HCT116 (cell line): ENCODE results near the gene RGL2. TPM values are rescaled to one million over a fixed set of nuclear protein-coding genes. Genes with fewer than 3 reads are reported as not detected.

Experiments
- ATAC-seq: fragments of 200-7000 bp; cut with Tn5 transposase; 2 replicates; pipeline ENCODE4 v1.9.1; 2020; ENCODE audit warnings: mild to moderate bottlenecking, moderate library complexity
- BruUV-seq: library from RNA; stranded (reverse); fragments of 400-500 nt; replicated peaks from 2 replicates; lab custom pipeline; 2021; lab: Mats Ljungman, UMichigan
- CTCF ChIA-PET: fragments of 300-600 bp; sonication (Branson Sonifier 250); formaldehyde crosslinking; loops from one replicate; lab custom pipeline; 2021; ENCODE audit warnings: antibody characterized with exemption; lab: Charles Lee
- POLR2A ChIA-PET: fragments of 300-600, 350-600 bp; sonication (Branson Sonifier 250); formaldehyde crosslinking; loops from one replicate; lab custom pipeline; 2021; ENCODE audit warnings: antibody characterized with exemption; lab: Charles Lee
- RAD21 ChIA-PET, 2 experiments: fragments of 300-600 bp; sonication (Branson Sonifier 250); formaldehyde crosslinking; loops; one replicate each; lab custom pipeline; 2023; ENCODE audit warnings: low total read pairs in 2 of 2; ENCODE audit not compliant: uncharacterized antibody in 2 of 2, unreplicated experiment in 2 of 2, low non-redundant PET in 1 of 2; lab: Charles Lee
- DNase-seq: peaks from one replicate; pipeline ENCODE4 v3.0.0-alpha.2; 2010; ENCODE audit warnings: low read depth, low spot score
- H2AFZ ChIP-seq: fragments of 200-600 bp; shearing (Covaris generic), sonication (generic); 2 replicates; pipeline ENCODE4 v1.6.1; 2017; ENCODE audit warnings: low read depth, mixed run types, mixed read lengths, antibody characterized with exemption, low read length; ENCODE audit not compliant: poor library complexity, severe bottlenecking
- H3K27ac ChIP-seq: 2 replicates; pipeline ENCODE4 v1.5.1; 2012; ENCODE audit warnings: low read depth, low read length
- H3K27me3 ChIP-seq: fragments of 200-600 bp; sonication (generic); 2 replicates; pipeline ENCODE4 v1.6.1; 2016; ENCODE audit warnings: mixed run types, low read length, mixed read lengths; ENCODE audit not compliant: insufficient read depth
- H3K36me3 ChIP-seq, 2 experiments: fragments of 200-500 bp in 1 of 2; fragments of 200-600 bp in 1 of 2; sonication (Bioruptor generic) in 1 of 2; sonication (generic) in 1 of 2; 2 replicates each; pipeline versions ENCODE4 v1.5.1 to v1.6.1; 2014 to 2016; ENCODE audit warnings: low read length in 2 of 2, inconsistent platforms in 1 of 2, mixed read lengths in 1 of 2, mixed run types in 1 of 2; ENCODE audit not compliant: insufficient read depth in 2 of 2, control insufficient read depth in 1 of 2
- H3K4me1 ChIP-seq, 2 experiments: fragments of 200-600 bp in 1 of 2; sonication (generic) in 1 of 2; 2 replicates each; pipeline versions ENCODE4 v1.5.1 to v1.6.1; 2012 to 2017; ENCODE audit warnings: low read length in 2 of 2, inconsistent platforms in 1 of 2, mild to moderate bottlenecking in 1 of 2, mixed read lengths in 1 of 2, mixed run types in 1 of 2, moderate library complexity in 1 of 2; ENCODE audit not compliant: insufficient read depth in 2 of 2, control insufficient read depth in 1 of 2
- H3K4me2 ChIP-seq: fragments of 200-600 bp; sonication (generic); 2 replicates; pipeline ENCODE4 v1.6.1; 2017; ENCODE audit warnings: mixed run types, low read length, mixed read lengths
- H3K4me3 ChIP-seq, 2 experiments: fragments of 200-600 bp in 1 of 2; sonication (generic) in 1 of 2; replicated peaks in 1 of 2; 2 replicates each; pipeline ENCODE4 v1.5.1; 2011 to 2016; ENCODE audit warnings: low read length in 2 of 2, control low read depth in 1 of 2, low read depth in 1 of 2, mild to moderate bottlenecking in 1 of 2, mixed read lengths in 1 of 2, mixed run types in 1 of 2
- H3K79me2 ChIP-seq: fragments of 200-600 bp; sonication (generic); 2 replicates; pipeline ENCODE4 v1.6.1; 2017; ENCODE audit warnings: mild to moderate bottlenecking, mixed run types, low read length, moderate library complexity, mixed read lengths; ENCODE audit not compliant: insufficient read depth
- H3K9ac ChIP-seq: fragments of 200-600 bp; sonication (generic); 2 replicates; pipeline ENCODE4 v1.6.1; 2016; ENCODE audit warnings: low read length, mixed read lengths
- H3K9me2 ChIP-seq: fragments of 200-600 bp; sonication (generic), shearing (Covaris generic); 2 replicates; pipeline ENCODE4 v1.6.1; 2017; ENCODE audit warnings: mixed run types, mild to moderate bottlenecking, moderate library complexity; ENCODE audit not compliant: insufficient read depth
- H3K9me3 ChIP-seq, 2 experiments: fragments of 200-500 bp in 1 of 2; fragments of 200-600 bp in 1 of 2; sonication (Bioruptor generic) in 1 of 2; sonication (generic) in 1 of 2; 2 replicates each; pipeline ENCODE4 v1.6.1; 2014 to 2017; ENCODE audit warnings: low read length in 2 of 2, mixed read lengths in 2 of 2, inconsistent platforms in 1 of 2, low read depth in 1 of 2, mild to moderate bottlenecking in 1 of 2, mixed run types in 1 of 2, moderate library complexity in 1 of 2; ENCODE audit not compliant: control insufficient read depth in 1 of 2, insufficient read depth in 1 of 2
- H4K20me1 ChIP-seq: fragments of 200-600 bp; sonication (generic), shearing (Covaris generic); 2 replicates; pipeline ENCODE4 v1.6.1; 2017; ENCODE audit warnings: mixed run types, mild to moderate bottlenecking, moderate library complexity; ENCODE audit not compliant: insufficient read depth
- ATF3 ChIP-seq: IDR thresholded peaks from 2 replicates; pipeline ENCODE4 v1.6.1; 2012
- CBX3 ChIP-seq: IDR thresholded peaks from 2 replicates; pipeline ENCODE4 v1.6.1; 2012; ENCODE audit warnings: low read depth
- ELF1 ChIP-seq: IDR thresholded peaks from 2 replicates; pipeline ENCODE4 v1.6.1; 2012; ENCODE audit warnings: low read depth, borderline replicate concordance
- FOSL1 ChIP-seq: IDR thresholded peaks from 2 replicates; pipeline ENCODE4 v1.6.1; 2012; ENCODE audit warnings: low read depth
- JUND ChIP-seq: IDR thresholded peaks from 2 replicates; pipeline ENCODE4 v1.6.1; 2012
- MAX ChIP-seq: IDR thresholded peaks from 2 replicates; pipeline ENCODE4 v1.6.1; 2012
- POLR2AphosphoS5 ChIP-seq: IDR thresholded peaks from 2 replicates; pipeline ENCODE4 v1.6.1; 2011; ENCODE audit warnings: mild to moderate bottlenecking, low read depth, low read length, moderate library complexity
- SRF ChIP-seq: IDR thresholded peaks from 2 replicates; pipeline ENCODE4 v1.6.1; 2012; ENCODE audit warnings: low read depth
- TCF7L2 ChIP-seq: IDR thresholded peaks from 2 replicates; pipeline ENCODE4 v1.7.0; 2011; ENCODE audit warnings: borderline replicate concordance, inconsistent platforms; ENCODE audit not compliant: insufficient read depth, insufficient read length; ENCODE audit errors: extremely low read depth
- ZBTB33 ChIP-seq: IDR thresholded peaks from 2 replicates; pipeline ENCODE4 v1.6.1; 2011; ENCODE audit warnings: mild to moderate bottlenecking, low read length, moderate library complexity; ENCODE audit not compliant: insufficient replicate concordance; ENCODE audit errors: extremely low read depth
- ZFX ChIP-seq: fragments of 450-650 bp; IDR thresholded peaks from 2 replicates; pipeline ENCODE4 v1.6.1; 2017
- ZNF274 ChIP-seq: fragments of 200-500 bp; sonication (Bioruptor generic); IDR thresholded peaks from 2 replicates; pipeline ENCODE4 v1.6.1; 2014; ENCODE audit warnings: mild to moderate bottlenecking, low read depth, low read length, inconsistent platforms
- intact Hi-C: fragments of 100-400 bp; cut with micrococcal nuclease; formaldehyde crosslinking; loops from 2 replicates; pipeline ENCODE4 v1.10.0; 2022
- total RNA-seq: library from RNA; stranded (reverse); gene quantifications from one replicate; pipeline ENCODE4 v1.2.1, GENCODE V29; 2021; ENCODE audit not compliant: unreplicated experiment
- TF ChIP-seq, protein P1 (sequence below): IDR thresholded peaks from 2 replicates; pipeline ENCODE4 v1.6.1; 2012; ENCODE audit warnings: low read depth

Gene RGL2
- total RNA-seq, 1 experiment from 2014 or later = 53.4 TPM

DNA sequence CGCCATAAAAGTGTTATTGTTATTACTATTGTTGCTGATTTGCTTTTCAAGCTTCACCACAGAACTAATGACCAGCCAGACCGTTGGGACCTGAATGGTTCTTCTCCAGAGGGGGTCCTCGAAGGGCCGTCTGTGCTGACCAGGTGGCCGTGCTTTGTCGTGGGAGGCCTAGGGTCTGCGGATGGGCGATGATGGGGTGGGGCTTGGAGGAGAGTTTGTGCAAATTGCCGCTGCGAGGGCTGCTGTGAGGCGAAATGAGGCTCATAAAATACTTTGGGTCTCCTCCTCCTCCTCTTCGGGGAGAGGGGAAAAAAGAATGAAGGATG lies 24.8 kb upstream of the RGL2 start:
- no peaks in the 10 kb centered on the region for H3K9me3 ChIP-seq
- ChIA-PET POLR2A (interaction anchor here (0.7 kb wide), 1 partner anchor 16 kb away, joined by 3 read pairs; no protein-coding TSS in a partner anchor), CTCF (no interaction called here), RAD21 (no interaction called here)
- H3K79me2 ChIP-seq = peaks cover 41% of the 10 kb centered on the region
- no peak for ATAC-seq
- H3K9me2 ChIP-seq = no peaks in the 10 kb centered on the region
- intact Hi-C loops = no loop called here
- H2AFZ ChIP-seq = peak overlapping the region; percentile 73
- TSS peak; percentile 95 for BruUV-seq
- peak overlapping the region; percentile 86 to 92 for H3K4me3 ChIP-seq
- peak overlapping the region; percentile 100 for H3K4me2 ChIP-seq
- TF ChIP-seq CBX3 (no peak), ATF3 (no peak), FOSL1 (no peak), POLR2AphosphoS5 (no peak)
- TF ChIP-seq, all 23 proteins: peak for 0
- H3K36me3 ChIP-seq = peaks cover 21 to 29% of the 10 kb centered on the region in 2 experiments; a peak in 3 of 4 replicates
- H3K27ac ChIP-seq = peak overlapping the region; percentile 57
- DNase-seq = no peak
- H3K27me3 ChIP-seq = no peaks in the 10 kb centered on the region
- H3K4me1 ChIP-seq = peaks cover 25 to 55% of the 10 kb centered on the region in 2 experiments
- H3K9ac ChIP-seq = peak overlapping the region; percentile 94
- no peaks in the 10 kb centered on the region for H4K20me1 ChIP-seq

DNA sequence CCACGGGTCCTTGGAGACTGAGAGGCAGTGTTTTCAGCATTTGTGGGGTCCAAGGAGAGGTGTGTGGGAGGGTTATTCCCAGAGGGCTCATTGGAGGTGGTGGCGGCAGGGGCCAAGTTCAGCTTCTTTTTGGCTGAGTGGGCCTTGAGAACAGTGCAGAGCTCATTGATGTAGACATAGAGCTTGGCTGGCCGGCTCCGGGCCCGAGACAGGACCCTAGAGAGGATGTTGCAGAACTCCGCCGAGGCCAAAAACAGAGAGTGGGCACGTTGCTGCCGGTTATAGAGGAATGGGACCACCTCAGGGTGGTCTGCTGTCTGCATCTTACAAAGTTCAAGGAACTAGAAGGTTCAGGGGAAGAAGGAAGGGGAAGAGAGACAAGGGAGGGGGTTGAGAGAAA lies 22.5 kb upstream of the RGL2 start:
- H3K79me2 ChIP-seq = peaks cover 41% of the 10 kb centered on the region
- peak overlapping the region; percentile 100 for H3K4me2 ChIP-seq
- POLR2A ChIA-PET = no interaction called here
- H3K36me3 ChIP-seq = peaks cover 22 to 29% of the 10 kb centered on the region in 2 experiments; a peak in 3 of 4 replicates
- no peak for TF ChIP-seq ZNF274
- TF ChIP-seq ZBTB33 = no peak
- TF ChIP-seq MAX = no peak
- TF ChIP-seq ELF1 = no peak
- TF ChIP-seq, protein P1, sequence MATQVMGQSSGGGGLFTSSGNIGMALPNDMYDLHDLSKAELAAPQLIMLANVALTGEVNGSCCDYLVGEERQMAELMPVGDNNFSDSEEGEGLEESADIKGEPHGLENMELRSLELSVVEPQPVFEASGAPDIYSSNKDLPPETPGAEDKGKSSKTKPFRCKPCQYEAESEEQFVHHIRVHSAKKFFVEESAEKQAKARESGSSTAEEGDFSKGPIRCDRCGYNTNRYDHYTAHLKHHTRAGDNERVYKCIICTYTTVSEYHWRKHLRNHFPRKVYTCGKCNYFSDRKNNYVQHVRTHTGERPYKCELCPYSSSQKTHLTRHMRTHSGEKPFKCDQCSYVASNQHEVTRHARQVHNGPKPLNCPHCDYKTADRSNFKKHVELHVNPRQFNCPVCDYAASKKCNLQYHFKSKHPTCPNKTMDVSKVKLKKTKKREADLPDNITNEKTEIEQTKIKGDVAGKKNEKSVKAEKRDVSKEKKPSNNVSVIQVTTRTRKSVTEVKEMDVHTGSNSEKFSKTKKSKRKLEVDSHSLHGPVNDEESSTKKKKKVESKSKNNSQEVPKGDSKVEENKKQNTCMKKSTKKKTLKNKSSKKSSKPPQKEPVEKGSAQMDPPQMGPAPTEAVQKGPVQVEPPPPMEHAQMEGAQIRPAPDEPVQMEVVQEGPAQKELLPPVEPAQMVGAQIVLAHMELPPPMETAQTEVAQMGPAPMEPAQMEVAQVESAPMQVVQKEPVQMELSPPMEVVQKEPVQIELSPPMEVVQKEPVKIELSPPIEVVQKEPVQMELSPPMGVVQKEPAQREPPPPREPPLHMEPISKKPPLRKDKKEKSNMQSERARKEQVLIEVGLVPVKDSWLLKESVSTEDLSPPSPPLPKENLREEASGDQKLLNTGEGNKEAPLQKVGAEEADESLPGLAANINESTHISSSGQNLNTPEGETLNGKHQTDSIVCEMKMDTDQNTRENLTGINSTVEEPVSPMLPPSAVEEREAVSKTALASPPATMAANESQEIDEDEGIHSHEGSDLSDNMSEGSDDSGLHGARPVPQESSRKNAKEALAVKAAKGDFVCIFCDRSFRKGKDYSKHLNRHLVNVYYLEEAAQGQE = no peak
- TF ChIP-seq TCF7L2 = no peak
- TF ChIP-seq ZFX = no peak
- no peak for TF ChIP-seq SRF
- no peak for TF ChIP-seq JUND
- TF ChIP-seq, all 23 proteins: peak for 0
- Histone ChIP-seq H3K4me1 (peaks cover 30 to 60% of the 10 kb centered on the region in 2 experiments), H3K27me3 (no peaks in the 10 kb centered on the region), H2AFZ (no peak overlapping the region), H3K9me2 (no peaks in the 10 kb centered on the region), H3K9ac (peak overlapping the region; percentile 94; the same call in 1 of the 2 replicates), H3K9me3 (no peaks in the 10 kb centered on the region), H3K27ac (peak overlapping the region; percentile 57; the same call in 1 of the 2 replicates), H4K20me1 (no peaks in the 10 kb centered on the region), H3K4me3 (peak overlapping the region in 1 of 2 experiments; percentile 86; a peak in 2 of 4 replicates)
- CTCF ChIA-PET = no interaction called here
- BruUV-seq = no TSS peak
- ATAC-seq (no peak), DNase-seq (no peak)
- RAD21 ChIA-PET = no interaction called here
- intact Hi-C loops = no loop called here
